ENCODE results near the gene ZHX3. TPM values are rescaled to one million over a fixed set of nuclear protein-coding genes. Genes with fewer than 3 reads are reported as not detected.

The ZHX3 gene
- total and polyA plus RNA-seq, 2 of the 13 experiments (the other 11 are each of a cell fraction or from before 2014, with no cell fraction given): 8.4 to 11.7 TPM

DNA sequence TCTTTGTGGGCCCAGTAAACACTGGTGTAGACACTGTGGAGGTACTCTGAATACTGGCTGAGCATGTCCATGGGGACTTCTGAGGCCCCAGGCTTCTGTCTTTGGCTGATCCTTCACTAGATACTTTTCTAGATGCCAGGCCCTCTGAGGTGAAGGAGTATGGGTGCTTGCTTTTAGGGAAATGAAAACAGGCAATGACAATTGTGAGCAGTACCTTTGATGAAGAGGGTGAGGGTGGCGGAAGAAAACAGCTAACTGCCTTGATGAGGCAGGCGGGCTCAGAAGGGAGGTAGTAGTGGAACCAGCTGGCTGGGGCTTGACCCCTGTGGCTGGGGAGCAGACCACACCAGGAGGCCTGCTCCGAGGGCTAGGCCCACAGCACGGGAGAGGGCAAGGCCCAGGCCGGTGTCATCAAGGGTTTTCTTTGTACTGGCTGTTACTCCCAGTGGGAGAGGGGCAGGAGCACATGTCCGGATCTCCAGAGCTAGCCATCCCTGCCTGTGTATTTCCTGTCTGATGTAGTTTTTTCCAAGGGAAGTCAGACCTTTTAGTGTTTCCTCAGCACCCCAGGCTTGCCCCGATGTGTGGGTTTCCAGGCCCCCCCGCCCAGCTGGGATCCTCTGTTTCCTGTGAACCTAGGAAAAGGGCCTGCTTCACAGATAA lies 176.2 kb downstream of the ZHX3 start (continued):
- TF ChIP-seq, protein P1, sequence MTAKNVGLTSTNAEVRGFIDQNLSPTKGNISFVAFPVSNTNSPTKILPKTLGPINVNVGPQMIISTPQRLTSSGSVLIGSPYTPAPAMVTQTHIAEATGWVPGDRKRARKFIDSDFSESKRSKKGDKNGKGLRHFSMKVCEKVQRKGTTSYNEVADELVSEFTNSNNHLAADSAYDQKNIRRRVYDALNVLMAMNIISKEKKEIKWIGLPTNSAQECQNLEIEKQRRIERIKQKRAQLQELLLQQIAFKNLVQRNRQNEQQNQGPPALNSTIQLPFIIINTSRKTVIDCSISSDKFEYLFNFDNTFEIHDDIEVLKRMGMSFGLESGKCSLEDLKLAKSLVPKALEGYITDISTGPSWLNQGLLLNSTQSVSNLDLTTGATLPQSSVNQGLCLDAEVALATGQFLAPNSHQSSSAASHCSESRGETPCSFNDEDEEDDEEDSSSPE (CRISPR knock-in tag; IDR thresholded peaks at IDR 0.05): no peak
- TF ChIP-seq PHF20 (CRISPR knock-in tag; IDR thresholded peaks at IDR 0.05): no peak
- TF ChIP-seq RBM39 (IDR thresholded peaks at IDR 0.05; ENCODE audit: low read depth, low read length, poor library complexity, severe bottlenecking): peak; percentile 20
- no peak for TF ChIP-seq TAF1 (CRISPR knock-in tag; IDR thresholded peaks at IDR 0.05)
- TF ChIP-seq ZNF660 (CRISPR knock-in tag; IDR thresholded peaks at IDR 0.05; ENCODE audit: borderline replicate concordance, low read depth): no peak
- TF ChIP-seq ZNF652 (CRISPR knock-in tag; IDR thresholded peaks at IDR 0.05; ENCODE audit: borderline replicate concordance, low read depth): no peak
- TF ChIP-seq, protein P2, sequence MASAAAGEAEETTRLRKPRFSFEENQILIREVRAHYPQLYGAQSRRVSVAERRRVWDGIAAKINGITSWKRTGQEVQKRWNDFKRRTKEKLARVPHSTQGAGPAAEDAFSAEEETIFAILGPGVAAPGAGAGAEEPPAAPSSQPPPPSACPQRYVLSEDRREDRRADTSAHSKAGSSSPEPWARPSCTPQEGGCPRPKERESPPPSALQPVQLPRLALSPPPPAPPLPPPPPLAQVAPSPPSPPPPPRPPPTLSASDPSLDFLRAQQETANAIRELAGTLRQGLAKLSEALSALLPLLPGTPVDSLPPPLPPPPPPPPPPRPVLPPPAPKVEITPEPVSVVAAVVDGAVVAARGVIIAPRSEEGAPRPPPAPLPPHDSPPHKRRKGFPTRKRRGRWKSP (CRISPR knock-in tag; IDR thresholded peaks at IDR 0.05): no peak
- TF ChIP-seq ZNF543 (CRISPR knock-in tag; IDR thresholded peaks at IDR 0.05): no peak
- TF ChIP-seq KDM5B (CRISPR knock-in tag; IDR thresholded peaks at IDR 0.05; ENCODE audit: borderline replicate concordance): peak; percentile 64; the same call in 1 of the 2 replicates
- no peak for TF ChIP-seq U2AF1 (optimal IDR thresholded peaks at IDR 0.05; ENCODE audit: low read depth, low read length)
- TF ChIP-seq NFRKB (IDR thresholded peaks at IDR 0.05): no peak
- no peak for TF ChIP-seq GRHL1 (CRISPR knock-in tag; conservative IDR thresholded peaks at IDR 0.05)
- TF ChIP-seq, protein P3, sequence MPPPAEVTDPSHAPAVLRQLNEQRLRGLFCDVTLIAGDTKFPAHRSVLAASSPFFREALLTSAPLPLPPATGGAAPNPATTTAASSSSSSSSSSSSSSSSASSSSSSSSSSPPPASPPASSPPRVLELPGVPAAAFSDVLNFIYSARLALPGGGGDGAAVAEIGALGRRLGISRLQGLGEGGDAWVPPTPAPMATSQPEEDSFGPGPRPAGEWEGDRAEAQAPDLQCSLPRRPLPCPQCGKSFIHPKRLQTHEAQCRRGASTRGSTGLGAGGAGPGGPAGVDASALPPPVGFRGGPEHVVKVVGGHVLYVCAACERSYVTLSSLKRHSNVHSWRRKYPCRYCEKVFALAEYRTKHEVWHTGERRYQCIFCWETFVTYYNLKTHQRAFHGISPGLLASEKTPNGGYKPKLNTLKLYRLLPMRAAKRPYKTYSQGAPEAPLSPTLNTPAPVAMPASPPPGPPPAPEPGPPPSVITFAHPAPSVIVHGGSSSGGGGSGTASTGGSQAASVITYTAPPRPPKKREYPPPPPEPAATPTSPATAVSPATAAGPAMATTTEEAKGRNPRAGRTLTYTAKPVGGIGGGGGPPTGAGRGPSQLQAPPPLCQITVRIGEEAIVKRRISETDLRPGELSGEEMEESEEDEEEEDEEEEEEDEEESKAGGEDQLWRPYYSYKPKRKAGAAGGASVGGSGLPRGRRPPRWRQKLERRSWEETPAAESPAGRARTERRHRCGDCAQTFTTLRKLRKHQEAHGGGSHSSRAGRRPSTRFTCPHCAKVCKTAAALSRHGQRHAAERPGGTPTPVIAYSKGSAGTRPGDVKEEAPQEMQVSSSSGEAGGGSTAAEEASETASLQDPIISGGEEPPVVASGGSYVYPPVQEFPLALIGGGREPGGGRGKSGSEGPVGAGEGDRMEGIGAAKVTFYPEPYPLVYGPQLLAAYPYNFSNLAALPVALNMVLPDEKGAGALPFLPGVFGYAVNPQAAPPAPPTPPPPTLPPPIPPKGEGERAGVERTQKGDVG (CRISPR knock-in tag; IDR thresholded peaks at IDR 0.05; ENCODE audit: borderline replicate concordance): no peak
- no peak for TF ChIP-seq ZGPAT (CRISPR knock-in tag; IDR thresholded peaks at IDR 0.05)
- no peak for TF ChIP-seq TOPORS (CRISPR knock-in tag; IDR thresholded peaks at IDR 0.05)
- no peak; the same call in none of the 2 replicates for TF ChIP-seq GABPB1 (CRISPR knock-in tag; IDR thresholded peaks at IDR 0.05)
- TF ChIP-seq NR0B2 (CRISPR knock-in tag; IDR thresholded peaks at IDR 0.05): no peak
- no peak for TF ChIP-seq HNRNPH1 (optimal IDR thresholded peaks at IDR 0.05; ENCODE audit: low read depth, low read length)
- no peak for TF ChIP-seq NRL (CRISPR knock-in tag; IDR thresholded peaks at IDR 0.05; ENCODE audit: borderline replicate concordance)
- TF ChIP-seq POGZ (CRISPR knock-in tag; IDR thresholded peaks at IDR 0.05): no peak
- TF ChIP-seq ARNTL (CRISPR knock-in tag; IDR thresholded peaks at IDR 0.05): no peak
